NCI-H187 (cell line): ENCODE data around the gene NME7.
"Not testable (repeated sequence)": the region's sequence is repeated elsewhere in the genome, so short reads cannot be mapped to it uniquely, and the experiment has no call there.

Experiments used
- DNase-seq, 2 experiments: peaks; one replicate each; lab custom pipeline; 2025; lab: John Stamatoyannopoulos, UW

The NME7 gene

DNA sequence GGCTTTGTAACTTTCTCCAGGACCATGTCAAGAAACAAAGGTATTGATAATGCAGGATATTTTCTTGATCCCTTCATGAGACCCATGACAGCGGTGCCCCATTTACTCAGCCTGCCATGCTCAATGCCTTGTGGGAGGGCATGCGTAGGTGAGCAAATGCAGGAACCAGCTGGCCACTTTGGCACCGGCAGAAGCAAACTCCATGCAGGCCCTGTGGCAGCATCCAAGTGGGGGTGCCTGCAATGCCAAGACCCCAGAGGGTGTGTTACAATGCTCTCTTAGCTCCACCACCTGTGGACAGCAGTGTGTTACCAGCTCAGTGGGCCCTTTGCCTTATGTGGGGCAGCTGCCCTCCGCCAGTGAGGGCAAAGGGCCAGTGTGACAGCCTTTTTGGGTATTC is 153.0 kb downstream of the NME7 start:
- no peak for DNase-seq

DNA sequence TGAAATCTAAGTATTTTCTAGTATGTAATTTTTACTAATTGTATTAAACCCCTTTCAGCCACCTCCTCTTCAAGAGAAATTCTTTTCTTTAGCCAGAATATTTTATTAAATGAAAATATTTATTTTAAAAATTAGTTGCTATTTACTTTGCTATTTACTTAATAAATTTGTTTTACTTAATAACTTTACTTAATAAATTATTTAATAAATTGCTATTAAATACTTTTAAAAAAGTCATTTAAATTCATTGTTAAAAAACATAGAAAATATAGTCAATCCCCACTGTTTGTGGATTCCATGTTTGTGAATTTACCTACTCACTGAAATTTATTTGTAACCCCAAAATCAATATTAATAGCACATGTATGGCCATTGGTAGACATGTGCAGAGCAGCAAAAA is 155.5 kb downstream of the NME7 start:
- DNase-seq, result no peak

DNA sequence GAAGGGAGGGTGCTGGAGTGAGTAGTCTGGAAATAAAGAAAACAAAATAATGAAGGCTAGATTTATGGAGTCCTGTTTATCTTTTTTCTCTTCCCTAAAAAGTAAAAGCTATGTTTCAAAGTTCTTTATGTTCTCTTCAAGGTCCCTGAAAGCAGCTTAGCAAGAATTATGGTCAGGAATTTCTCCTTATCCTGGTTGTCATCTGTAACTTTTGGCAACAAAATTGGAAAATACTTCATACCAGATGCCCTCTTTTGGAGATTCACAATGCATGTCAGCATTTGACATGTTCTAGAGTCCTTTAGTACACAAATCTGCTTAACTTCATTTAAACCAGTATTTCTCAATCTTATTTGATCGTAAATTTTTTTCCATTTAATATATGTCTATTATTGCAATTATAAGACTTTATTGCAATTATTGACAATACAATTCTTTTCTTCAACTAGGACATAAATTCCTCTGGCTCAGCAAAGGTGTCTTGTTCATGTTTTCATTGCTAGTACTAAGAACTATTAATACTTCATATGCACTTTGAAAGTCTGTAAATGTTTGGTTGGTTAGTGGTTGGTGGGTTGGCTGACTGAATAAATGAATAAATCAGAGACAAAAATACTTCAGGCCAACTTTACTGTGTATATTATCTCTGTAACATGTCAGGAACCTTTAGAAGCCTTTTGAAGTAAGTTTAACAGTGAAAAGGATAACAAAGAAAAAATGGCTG is 159.6 kb downstream of the NME7 start:
- DNase-seq, result no peak

DNA sequence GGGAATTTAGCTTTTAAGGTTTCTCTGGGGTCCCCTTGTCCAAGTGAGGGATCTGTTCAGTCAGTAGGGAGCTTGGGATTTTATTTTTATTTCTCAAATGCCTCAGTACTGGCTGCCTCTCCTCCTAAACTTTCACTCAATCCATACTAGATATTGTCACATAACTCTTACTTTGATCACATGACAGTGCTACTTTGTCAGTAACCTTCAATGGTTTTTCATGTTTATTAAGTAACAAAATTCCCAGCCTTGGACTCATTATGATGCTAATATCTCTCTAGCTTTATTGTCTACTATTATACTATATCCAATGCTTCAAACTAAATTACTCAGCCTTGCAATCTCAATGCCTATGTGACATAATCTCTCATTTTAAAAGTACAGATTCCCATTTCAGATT is 163.4 kb downstream of the NME7 start:
- DNase-seq, result no peak

DNA sequence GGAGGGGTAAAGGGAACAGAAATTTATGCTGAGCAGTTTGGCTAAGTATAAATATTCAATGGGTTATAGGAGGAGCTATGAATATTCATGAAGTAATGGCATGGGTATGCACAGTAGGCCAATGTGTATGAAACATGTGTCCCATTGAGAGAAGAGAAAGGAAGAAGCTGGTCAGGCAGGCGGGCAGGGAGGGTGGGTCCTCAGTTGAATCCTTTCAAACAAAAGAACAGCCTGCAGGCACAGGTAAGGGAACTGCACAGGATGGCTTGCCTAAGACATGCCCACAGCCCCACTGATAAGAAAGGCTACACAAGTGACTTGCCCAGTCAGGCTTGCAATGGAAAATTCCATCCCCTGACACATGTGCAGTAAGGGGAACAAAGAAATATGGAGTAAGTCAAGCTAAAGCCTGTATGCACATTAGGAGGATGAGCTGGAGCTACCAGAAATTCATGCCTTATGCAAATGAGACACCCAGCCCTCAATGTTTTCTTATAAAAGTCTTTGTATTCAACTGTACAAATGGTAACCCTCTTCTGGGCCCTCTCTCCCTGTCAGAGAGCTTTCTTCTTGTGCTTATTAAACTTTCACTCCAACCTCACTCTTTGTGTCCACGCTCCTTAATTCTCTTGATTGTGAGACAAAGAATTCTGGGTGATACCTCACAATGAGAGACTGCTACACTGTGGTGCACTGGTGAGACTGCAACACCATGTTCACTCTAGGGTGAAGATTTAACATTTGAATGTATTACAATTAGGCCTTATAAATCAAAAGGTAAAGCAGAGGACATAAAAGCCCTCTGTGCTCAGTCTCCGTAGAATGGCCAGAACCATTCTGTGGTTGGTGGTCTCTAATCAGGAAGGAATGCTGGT is 164.6 kb downstream of the NME7 start:
- no peak for DNase-seq

DNA sequence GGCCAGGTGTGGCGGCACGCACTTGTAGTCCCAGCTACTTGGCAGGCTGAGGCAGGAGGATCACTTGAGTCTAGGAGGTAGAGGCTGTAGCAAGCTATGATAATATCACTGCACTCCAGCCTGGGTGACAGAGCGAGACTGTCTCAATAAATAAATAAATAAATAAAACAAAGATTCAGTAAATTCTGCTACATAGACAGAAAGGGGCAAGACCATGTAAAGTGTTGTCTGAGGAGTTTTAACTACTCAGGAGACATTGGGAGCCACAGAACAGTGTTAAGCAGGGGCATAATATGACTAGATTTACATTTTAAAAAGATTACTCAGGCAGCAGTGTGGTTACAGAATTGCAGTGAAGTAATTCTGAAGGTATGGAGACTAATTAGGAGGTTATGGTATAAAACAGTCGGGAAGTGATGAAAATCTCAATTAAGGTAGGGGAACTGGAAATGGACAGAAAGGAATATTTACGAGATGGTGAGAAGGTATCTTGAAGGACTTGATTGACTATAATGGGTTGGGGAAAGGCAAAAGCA is 166.4 kb downstream of the NME7 start:
- no peak for DNase-seq

DNA sequence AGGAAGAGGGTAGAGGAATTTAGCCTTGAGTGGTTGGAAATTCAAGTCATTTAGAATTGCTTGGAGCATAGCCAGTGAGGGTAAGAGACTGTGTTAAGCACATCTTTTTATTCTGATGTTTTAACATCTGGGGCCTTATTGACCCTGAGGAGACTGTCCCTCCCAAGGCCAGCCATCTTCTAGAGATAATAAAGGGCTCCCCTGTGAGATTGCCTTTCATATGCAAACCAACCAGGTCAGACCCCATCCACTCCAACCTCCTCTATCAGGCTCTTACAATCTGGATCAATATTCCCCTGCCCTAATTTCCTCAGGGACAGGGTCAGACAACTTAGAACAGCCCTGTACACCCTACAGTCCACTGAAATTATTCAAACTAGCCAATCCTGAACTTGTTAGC is 167.3 kb downstream of the NME7 start:
- DNase-seq, result no peak

DNA sequence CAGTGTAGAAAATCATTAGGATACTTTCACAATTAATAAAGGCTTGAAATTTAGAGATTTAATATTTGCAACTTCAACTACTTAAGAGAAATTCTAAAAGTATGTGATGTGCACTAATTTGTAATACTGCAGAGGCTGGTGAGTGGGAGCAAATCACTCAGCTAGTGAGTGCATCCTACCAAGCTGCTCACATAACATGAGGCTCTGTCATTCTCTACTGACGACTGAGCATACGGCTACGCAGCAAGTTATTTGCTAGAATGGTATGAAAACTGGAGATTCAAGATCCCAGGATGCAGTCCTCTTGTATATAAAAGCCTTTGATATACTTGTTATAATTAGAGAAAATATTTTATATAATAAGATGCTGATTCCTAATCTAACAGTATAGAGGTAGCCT is 171.0 kb downstream of the NME7 start:
- DNase-seq, result no peak

DNA sequence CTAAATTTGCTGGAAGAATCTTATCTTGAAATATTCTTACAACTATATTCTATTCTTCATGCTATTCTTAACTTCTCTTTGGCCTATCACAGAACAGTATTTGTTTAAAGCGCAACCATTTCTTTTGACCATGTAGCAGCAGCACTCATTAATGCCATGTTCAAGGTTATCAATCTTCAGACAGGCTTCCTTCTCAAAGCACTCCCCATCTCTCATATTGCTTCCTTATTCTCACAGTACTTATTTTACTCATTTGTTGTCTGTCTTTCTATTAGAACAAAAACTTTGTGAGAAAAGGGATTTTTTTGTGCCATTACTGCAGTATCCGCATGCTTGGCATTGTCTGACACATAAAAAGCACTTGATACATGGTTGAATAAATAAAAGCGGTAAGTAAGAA is 171.4 kb downstream of the NME7 start:
- DNase-seq, result no peak

DNA sequence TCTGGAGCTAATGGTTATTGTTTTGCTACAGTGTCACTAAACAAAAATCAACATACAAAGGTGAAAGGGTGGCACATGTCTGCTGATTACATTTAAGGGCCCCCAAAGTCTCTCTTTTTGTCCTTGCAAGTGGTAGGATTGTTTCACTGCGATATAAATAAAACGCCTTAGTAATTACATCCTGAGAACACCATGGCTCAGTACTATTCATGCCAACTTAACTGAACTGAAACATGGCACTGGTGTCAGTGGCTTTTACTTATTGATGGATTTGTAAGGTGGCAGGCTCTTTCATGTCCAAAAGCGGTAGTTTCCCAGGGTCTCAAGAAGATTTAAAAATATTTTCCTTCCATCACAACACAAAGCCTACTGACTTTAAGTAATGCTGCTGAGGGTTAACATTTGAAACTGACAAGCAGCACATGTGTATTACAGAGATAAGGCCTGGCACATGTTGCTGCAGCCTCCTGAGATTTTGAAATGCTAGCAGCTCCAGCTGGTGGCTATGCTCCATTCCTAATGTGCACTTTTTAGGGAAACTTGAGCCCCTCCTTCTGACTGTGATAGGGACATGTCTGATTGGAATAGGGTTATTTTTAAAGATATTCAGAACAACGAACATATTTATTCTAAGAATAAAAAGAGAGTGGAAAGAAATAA is 174.3 kb downstream of the NME7 start:
- no peak for DNase-seq

DNA sequence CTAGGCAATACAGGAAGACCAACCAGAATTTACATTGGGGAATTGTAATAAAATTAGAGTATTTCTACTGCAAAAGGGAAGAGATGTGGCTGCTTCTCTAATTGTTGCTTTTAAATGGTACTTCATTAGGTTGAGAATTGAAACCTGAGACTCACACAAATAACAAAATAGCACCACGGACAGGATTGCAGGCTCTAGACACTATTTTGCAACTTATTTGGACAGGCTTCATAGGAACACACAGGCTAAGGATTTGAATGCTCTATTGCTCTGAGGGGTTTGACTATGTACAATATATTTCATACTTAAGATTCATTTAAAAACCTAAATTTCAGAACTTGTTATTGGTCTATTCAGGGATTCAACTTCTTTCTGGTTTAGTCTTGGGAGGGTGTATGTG is 181.5 kb downstream of the NME7 start:
- no peak for DNase-seq

DNA sequence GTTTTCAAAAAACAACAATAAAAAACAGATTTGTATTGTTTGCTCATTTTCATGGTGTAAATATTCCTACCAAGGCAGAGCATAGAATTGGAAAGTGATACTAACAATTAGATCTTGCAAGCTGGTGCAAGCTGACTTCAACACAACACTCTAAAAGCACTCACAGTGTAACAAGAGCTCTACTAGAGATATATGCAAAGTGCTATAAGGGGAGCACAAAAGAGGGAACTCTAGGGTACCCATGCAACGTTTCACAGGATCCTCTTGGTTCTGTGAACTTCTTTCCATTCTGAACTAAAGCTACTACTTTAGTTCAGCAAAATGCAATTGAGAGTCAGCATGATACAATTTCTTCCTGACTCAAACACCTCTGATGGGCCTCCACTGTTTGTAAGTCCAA is 182.8 kb downstream of the NME7 start:
- peak in 1 of 2 experiments; percentile 3 for DNase-seq

DNA sequence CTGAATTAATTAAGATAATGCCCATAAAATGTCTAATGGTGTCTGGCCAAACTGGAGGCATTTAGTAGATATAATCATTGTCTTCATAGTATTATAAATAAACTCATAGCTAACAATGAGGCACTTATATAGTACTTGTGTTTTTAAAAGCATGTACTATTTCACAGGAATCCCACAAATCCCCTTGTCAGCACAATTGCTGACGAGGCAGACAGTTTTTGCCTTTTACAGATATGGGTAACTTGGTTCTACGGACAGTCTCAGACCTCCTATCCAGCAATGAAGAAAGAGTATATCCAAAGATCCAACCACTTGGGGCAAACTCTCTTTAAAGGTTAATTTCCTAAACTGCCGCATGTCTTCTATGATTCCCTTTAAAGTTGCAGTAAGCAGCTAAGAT is 187.4 kb downstream of the NME7 start:
- DNase-seq, result no peak

DNA sequence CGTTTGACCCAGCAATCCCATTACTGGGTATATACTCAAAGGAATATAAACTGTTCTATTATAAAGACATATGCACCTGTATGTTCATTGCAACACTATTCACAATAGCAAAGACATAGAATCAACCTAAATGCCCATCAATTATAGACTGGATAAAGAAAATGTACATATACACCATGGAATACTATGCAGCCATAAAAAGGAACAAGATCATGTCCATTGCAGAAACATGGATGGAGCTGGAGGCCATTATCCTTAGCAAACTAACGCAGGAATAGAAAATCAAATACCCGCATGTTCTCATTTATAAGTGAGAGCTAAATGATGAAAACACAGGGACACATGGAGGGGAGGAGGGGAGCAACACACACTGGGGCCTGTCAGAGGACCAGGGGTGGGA is 188.2 kb downstream of the NME7 start:
- DNase-seq, result not testable (repeated sequence)

DNA sequence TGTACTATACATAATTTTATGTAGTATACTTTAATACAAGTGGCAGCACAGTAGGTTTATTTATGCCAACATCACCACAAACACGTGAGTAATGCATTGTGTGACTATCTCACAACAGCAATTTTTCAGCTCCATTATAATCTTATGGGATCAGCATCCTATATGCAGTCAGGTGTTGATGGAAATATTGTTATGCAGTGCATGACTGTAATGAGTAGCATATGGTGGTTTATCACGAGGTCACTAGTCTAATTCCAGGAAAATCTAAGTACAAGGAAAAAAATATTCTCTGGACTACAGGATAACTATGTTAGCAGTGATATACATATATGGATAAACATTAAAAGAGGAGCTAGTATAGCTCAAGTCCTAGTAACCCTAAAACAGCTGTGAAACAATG is 192.1 kb downstream of the NME7 start:
- DNase-seq, result no peak

DNA sequence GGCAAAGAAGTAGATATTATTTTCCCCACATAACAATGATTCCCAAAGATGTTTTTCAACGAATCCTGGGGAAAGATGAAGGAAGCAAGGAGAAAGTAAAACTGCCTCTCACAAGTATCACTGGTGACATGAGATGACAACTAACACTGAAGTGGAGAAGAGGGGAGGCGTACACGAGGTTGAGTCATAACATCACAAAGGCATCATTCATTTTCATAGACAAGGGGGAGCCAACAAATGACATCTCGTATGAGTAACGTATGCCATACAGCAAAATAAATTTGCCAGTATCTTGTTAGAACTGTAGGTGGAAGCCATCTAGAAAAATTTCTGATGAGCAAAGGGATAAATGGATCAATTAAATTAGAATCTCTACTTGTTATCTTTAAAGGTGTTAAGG is 204.5 kb downstream of the NME7 start:
- DNase-seq, result no peak

DNA sequence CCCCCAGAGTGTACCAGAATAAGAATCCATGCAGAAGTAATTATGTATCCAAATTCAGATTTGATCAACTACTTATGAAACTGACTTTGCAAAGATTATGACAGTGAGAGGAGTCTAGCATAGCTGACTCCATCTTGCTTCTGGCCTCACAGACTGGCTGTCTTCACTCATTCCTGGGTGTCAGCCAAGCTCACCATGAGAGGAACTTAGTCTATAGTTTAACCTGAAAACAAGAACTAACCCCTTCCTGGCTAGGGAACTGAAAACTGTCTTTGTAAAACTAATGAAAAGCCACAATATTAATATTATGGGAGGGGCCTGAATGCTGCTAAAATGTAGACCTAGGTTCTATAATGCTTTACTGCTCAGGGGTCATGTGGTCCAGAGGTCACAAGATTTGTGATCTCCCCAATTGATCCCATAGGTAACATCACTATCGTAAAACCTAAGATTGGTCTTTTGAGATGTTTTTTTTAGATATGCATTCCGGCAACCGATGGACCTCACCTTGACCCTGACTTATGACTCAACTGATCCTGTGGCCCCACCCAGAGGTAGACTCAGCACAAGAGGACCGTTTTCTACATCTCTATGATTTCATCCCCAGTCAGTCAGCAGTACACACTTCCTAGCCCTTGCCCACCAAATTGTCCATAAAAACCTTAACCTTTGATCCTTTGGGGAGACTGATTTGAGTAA is 206.0 kb downstream of the NME7 start:
- DNase-seq, result no peak

DNA sequence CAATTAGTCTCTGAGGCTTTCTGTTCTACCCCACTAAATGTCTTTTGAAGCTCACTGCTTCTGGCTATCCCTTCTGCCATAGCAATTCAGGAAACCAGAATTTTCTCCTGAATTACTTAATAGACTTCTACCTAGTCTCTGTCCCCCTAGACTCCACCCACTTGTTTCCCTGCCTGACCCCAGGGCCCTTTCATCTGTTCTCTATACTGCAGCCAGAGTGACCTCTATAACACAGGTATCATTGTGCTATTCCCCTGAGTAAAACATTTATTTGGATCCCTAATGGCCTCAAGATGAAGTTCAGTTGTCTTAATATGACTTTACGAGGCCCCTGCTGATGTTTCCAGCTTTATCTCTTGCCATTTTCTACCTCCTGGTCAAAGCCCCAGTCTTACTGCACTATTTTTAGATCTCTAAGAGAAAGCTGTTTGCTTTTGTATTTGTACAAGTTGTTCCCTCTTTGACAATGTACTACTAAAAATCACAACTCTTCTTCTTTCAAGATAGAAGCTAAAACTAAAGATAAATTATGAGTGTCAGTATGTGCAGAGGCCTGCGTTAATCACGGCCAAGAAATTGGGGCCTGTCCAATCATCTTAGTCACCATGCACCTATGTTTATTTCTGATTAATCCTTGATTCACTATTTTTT is 206.6 kb downstream of the NME7 start:
- no peak for DNase-seq

DNA sequence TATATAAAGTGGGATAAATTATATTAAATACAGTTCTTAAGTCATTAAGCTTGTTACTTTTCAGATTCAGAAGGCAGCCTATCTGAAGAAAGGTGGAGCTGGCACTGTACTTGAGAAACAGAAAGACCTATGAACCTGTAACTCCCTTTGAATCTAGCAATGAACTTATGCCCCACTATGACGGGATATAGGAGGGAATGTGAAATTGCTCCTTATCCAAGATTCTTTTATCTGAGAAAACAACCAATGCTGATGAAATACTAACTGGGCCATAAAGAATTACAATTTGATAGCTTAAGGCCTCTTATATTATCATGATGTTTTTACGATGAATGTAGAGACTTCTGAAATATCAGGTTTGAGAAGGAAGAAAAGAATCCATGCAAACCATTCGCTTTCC is 211.0 kb downstream of the NME7 start:
- DNase-seq, result no peak

DNA sequence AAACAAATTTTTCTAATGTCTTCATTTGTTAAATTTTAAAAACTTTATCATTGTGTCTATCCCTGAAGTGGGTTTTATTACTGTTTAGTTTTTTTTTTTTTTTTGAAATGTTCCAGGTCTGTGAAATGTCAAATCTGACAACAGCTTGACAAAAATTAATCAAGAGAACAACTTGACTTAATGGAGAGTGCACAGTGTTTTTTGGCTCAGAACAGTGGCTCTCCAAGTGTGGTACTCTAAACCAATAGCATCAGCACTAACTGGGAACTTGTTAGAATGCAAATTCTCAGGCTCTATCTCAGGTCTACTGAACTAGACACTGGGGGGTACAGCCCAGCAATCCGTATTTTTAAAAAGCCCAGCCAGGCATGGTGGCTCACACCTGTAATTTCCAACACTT is 211.9 kb downstream of the NME7 start:
- no peak for DNase-seq

DNA sequence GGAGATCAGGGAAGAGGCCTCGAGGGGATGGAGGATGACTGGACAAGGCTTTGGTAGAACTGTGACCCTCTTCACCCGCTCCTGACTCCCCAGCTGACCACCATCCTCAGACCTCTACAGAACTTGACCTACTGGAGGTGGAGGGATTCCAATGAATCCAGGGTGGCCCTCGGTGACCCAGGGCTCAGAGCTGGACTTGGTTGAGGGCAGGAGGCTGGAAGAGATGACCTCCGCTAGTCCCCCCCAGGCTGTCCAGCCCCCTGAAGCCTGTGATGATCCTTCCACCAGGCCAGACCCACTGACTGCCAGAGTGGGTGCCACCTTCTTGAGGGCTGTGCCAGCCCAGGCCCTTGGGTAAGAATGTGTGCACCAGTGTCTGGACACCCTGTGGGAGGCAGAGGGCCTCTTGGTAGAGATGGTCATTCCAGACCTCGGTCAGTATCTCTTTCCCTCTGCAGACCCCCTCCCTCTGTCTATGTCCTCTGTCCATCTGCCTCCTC is 216.2 kb downstream of the NME7 start:
- DNase-seq, result no peak
